Activated CD4-positive, alpha-beta T cell treated with anti-CD3 and anti-CD28 coated beads for 36 hours (primary cell): ENCODE measurements around the gene HES4. TPM values are rescaled to one million over a fixed set of nuclear protein-coding genes. Genes with fewer than 3 reads are reported as not detected.
"Not testable (repeated sequence)": the region's sequence is repeated elsewhere in the genome, so short reads cannot be mapped to it uniquely, and the experiment has no call there.

Experiments
- ATAC-seq: fragments of 200-7000 bp; cut with Tn5 transposase; one replicate; pipeline ENCODE4 v1.10.0; 2021; ENCODE audit warnings: mild to moderate bottlenecking, moderate library complexity
- CTCF ChIA-PET: fragments of 350-600 bp; sonication (Branson Sonifier 250); formaldehyde crosslinking; loops from one replicate; lab custom pipeline; 2021; ENCODE audit warnings: antibody characterized with exemption; lab: Charles Lee
- POLR2A ChIA-PET: fragments of 350-600 bp; sonication (Branson Sonifier 250); formaldehyde crosslinking; loops from one replicate; lab custom pipeline; 2021; ENCODE audit warnings: antibody characterized with exemption, inconsistent platforms; lab: Charles Lee
- DNase-seq: peaks from one replicate; pipeline ENCODE4 v3.0.0-alpha.2; 2020
- H3K27ac Mint-ChIP-seq: one replicate; pipeline ENCODE4 v1.8.0; 2021; ENCODE audit warnings: mixed read lengths
- H3K27me3 Mint-ChIP-seq: one replicate; pipeline ENCODE4 v1.8.0; 2021; ENCODE audit warnings: mixed read lengths
- H3K36me3 Mint-ChIP-seq: one replicate; pipeline ENCODE4 v1.8.0; 2021; ENCODE audit warnings: low read depth, mixed read lengths
- H3K4me1 Mint-ChIP-seq: one replicate; pipeline ENCODE4 v1.8.0; 2021; ENCODE audit warnings: mixed read lengths
- H3K4me3 Mint-ChIP-seq: one replicate; pipeline ENCODE4 v1.8.0; 2021; ENCODE audit warnings: mild to moderate bottlenecking, moderate library complexity, mixed read lengths
- H3K9me3 Mint-ChIP-seq: one replicate; pipeline ENCODE4 v1.8.0; 2021; ENCODE audit warnings: low read depth, mixed read lengths
- intact Hi-C, 2 experiments: fragments of 100-400 bp; cut with DNase I in 1 of 2; cut with micrococcal nuclease in 1 of 2; formaldehyde crosslinking; loops; one replicate each; pipeline versions ENCODE4 v1.14.2 to v1.15.1; 2022 to 2024; cut with DNase I, micrococcal nuclease
- total RNA-seq, 2 experiments: library from RNA; stranded (reverse); gene quantifications; one replicate each; pipeline ENCODE4 v1.2.3, GENCODE V29; 2021

Gene HES4
- total RNA-seq, 2 experiments from 2014 or later = 3.5 to 4.2 TPM

DNA sequence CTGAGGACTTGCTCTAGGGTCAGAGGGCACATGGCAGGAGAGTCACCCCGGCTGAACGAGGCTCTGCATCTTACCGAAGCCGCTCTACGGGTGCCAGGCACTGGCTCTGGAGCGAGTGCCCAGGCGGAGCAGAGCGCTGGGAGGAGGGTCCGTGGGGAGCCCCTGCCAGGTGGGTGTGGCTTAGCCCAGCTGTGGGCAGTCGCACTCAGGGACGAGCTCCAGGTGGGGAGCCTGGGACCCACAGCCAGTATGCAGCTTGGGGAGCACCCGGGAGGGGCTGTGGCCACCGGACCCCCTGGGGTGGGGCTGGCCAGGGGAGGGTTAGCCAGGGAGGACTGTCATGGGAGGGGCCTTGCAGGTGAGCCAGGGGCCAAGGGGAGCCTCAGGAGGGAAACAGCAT, 23.8 kb upstream of the HES4 start:
- Mint-ChIP-seq H3K4me1 (peaks cover 8% of the 10 kb centered on the region), H3K4me3 (no peak overlapping the region), H3K27me3 (peaks cover 11% of the 10 kb centered on the region), H3K27ac (no peak overlapping the region), H3K36me3 (no peaks in the 10 kb centered on the region), H3K9me3 (no peaks in the 10 kb centered on the region)
- ATAC-seq (no peak), DNase-seq (no peak)
- intact Hi-C loops = loop anchor here in 1 of 2 experiments (2.0 to 10.0 kb wide), 2 partner anchors 13 to 59 kb away; partner anchors contain the start of genes KLHL17 and PLEKHN1
- CTCF ChIA-PET = interaction anchor here (0.6 to 1.1 kb wide), 2 partner anchors 10 to 135 kb away, joined by 3 to 6 read pairs; no protein-coding TSS in a partner anchor
- POLR2A ChIA-PET = no interaction called here

DNA sequence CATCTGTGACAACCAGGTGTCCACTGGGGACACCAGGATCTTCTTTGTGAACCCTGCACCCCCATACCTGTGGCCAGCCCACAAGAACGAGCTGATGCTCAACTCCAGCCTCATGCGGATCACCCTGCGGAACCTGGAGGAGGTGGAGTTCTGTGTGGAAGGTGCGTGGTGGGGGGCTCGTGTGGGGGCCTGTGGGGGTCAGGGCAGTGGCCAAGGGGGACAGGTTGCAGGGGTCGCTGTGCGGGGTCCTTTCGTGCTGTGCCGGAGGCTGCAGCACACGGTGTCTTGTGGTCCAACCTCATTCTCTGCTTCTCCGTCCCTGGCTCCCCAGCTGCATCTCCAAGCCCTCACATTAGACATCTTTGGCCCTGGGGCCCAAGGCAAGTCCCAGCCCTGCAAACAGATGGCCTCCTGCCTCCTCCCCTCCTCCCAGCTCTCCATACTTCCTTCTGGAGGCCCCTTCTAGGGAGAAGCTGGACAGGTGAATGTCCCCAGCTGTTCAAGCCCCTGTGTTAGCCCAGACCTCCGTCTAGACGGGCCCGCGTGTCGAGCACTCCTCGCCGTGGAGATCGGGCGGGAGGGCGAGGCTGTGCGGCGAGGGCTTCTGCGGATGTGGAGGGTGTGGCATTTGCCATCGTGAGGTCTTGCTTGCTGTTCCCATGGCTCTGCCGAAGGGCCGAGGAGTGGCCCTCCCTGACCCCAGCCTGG, 22.6 kb upstream of the HES4 start:
- Mint-ChIP-seq H3K27ac (no peak overlapping the region), H3K9me3 (no peaks in the 10 kb centered on the region), H3K36me3 (no peaks in the 10 kb centered on the region), H3K4me1 (peaks cover 9% of the 10 kb centered on the region), H3K4me3 (no peak overlapping the region), H3K27me3 (peaks cover 11% of the 10 kb centered on the region)
- ATAC-seq (no peak), DNase-seq (no peak)
- ChIA-PET POLR2A (no interaction called here), CTCF (interaction anchor here (0.7 kb wide), 2 partner anchors 9 to 278 kb away, joined by 3 read pairs; no protein-coding TSS in a partner anchor)
- intact Hi-C loops = loop anchor here in 1 of 2 experiments (2.0 to 10.0 kb wide), 2 partner anchors 14 to 58 kb away; partner anchors contain the start of genes KLHL17 and PLEKHN1

DNA sequence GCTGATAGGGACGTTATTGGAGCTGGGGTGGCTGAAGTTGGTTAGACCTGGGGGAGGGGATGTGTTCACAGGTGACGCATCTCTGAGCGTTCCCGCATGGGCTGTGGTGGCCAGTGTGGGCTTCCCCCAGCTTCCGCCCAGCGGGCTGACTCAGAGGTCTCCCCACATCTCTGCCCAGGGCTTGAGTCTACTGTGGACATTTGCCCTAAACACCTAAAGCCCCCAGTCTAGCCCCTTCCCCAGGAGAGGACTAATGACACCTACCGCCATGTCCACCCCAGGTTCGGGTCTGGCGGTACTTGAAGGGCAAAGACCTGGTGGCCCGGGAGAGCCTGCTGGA, 22.0 kb upstream of the HES4 start:
- Mint-ChIP-seq H3K36me3 (no peaks in the 10 kb centered on the region), H3K9me3 (no peaks in the 10 kb centered on the region), H3K4me3 (no peak overlapping the region), H3K27me3 (peaks cover 9% of the 10 kb centered on the region), H3K27ac (no peak overlapping the region), H3K4me1 (peaks cover 13% of the 10 kb centered on the region)
- no peak for DNase-seq
- intact Hi-C loops = loop anchor here in 1 of 2 experiments (2.0 to 10.0 kb wide), 2 partner anchors 15 to 57 kb away; partner anchors contain the start of genes KLHL17 and PLEKHN1
- ATAC-seq = no peak
- ChIA-PET POLR2A (no interaction called here), CTCF (interaction anchor here (1.1 kb wide), 1 partner anchor 25 kb away, joined by 4 read pairs; no protein-coding TSS in a partner anchor)

DNA sequence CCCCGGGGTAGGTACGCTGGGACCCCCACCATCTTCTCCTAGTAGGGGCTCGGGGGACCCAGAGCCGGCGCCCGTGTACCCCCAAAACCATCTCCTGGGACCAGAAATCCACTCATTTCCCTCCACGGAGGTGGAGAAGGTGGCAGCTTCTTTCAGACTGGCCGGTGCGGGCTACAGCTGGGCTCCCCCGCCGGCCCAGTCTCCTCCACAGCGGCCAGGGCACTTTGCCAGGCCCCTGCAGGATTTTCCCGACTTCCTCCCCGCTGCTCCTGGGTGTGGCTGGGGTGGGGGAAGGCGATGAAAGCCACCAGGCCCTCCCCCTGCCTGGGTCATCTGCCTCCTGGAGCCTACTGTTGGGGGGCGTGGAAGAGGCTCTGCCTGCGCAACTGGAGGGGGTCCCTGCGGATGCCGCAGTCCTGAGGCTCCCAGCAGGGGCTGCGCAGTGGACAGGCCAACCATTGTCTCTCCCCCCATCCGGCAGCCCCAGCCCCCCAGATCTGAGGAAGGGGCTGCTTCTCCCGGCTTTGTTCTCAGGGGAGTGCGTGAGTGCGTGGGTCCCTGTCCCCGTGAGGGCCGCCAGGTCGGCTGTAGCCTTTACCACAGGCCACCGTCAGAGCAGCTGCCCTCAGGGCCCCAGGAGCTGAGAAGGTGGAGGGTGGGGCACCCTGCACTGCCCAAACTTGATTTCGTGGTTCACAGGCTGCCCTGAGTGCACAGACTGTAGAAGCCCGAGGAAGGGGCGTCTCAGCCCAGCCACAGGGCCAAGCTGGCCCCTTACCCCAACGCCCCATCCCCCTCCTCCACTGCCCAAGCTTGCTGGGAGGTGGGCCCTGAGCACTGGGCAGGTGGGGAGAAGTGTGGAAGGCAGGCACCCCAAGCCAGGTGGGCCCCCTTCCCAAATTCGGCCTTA, 21.4 kb upstream of the HES4 start:
- H3K4me3 Mint-ChIP-seq = peak overlapping the region; percentile 43
- no peaks in the 10 kb centered on the region for H3K9me3 Mint-ChIP-seq
- ATAC-seq = no peak
- ChIA-PET POLR2A (no interaction called here), CTCF (interaction anchor here (1.1 kb wide), 1 partner anchor 24 kb away, joined by 4 read pairs; no protein-coding TSS in a partner anchor)
- no peaks in the 10 kb centered on the region for H3K36me3 Mint-ChIP-seq
- DNase-seq = no peak
- intact Hi-C loops = loop anchor here in 1 of 2 experiments (10.0 kb wide), 1 partner anchor 56 kb away; the partner anchor contains the start of genes KLHL17 and PLEKHN1
- H3K4me1 Mint-ChIP-seq = peaks cover 13% of the 10 kb centered on the region
- H3K27ac Mint-ChIP-seq = no peak overlapping the region
- peaks cover 9% of the 10 kb centered on the region for H3K27me3 Mint-ChIP-seq

DNA sequence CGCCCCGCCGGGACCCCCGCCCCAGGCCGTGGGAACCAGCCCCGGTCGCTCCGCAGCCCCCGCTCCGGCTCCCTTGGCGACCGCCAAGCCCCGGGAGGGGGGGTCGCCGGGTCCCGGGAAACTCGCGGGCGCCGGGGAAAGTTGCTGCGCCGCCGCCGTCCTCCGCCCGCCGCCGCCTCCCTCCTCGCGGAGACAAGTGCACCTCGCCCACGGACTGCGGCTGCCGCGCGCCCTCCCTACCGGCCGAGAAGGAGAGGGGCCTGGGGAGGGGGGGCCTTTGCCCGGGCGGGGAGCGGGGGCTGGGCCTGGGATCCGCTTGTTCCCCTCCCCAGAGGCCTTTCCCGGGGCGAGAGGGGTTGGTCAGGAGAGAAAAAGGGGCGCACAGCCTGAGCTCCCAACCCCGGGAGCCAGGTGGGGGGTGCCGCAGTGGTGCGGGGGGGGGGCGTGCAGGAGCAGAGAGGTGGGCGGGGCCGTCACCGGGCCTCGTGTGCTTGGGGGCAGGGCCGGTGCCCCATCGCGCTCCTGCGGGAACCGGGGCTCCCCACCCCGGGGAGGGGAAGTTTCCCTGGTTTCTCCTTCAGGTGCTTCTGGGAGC, 20.6 kb upstream of the HES4 start:
- Mint-ChIP-seq H3K9me3 (no peaks in the 10 kb centered on the region), H3K27me3 (peaks cover 9% of the 10 kb centered on the region), H3K36me3 (no peaks in the 10 kb centered on the region), H3K4me1 (peaks cover 13% of the 10 kb centered on the region), H3K27ac (no peak overlapping the region), H3K4me3 (peak overlapping the region; percentile 43)
- intact Hi-C loops = loop anchor here in 1 of 2 experiments (10.0 kb wide), 1 partner anchor 56 kb away; the partner anchor contains the start of genes KLHL17 and PLEKHN1
- no peak for ATAC-seq
- peak; percentile 62 for DNase-seq
- POLR2A ChIA-PET = no interaction called here
- CTCF ChIA-PET = no interaction called here

DNA sequence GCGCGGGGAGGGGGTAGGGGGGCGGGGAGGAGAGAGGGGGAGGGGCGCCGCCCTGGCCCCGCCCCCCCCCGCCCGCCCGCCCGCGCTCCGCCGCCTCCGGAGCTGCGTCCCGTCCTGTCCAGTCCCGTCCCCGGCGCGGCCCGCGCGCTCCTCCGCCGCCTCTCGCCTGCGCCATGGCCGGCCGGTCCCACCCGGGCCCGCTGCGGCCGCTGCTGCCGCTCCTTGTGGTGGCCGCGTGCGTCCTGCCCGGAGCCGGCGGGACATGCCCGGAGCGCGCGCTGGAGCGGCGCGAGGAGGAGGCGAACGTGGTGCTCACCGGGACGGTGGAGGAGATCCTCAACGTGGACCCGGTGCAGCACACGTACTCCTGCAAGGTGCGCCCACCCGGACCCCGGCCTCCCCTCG, 20.1 kb upstream of the HES4 start, which contains the start of gene AGRN:
AGRN (plus strand) TSS at position 121 of the 405 bp plus-strand sequence; CDS start at position 174, 53 bp downstream.
- peaks cover 13% of the 10 kb centered on the region for H3K4me1 Mint-ChIP-seq
- DNase-seq (no peak), ATAC-seq (peak; percentile 27)
- H3K4me3 Mint-ChIP-seq = peak within 1 kb of the TSS; percentile 59
- no peak within 1 kb of the TSS for H3K27ac Mint-ChIP-seq
- no peaks in the 10 kb centered on the region for H3K9me3 Mint-ChIP-seq
- no peaks in the 10 kb centered on the region for H3K36me3 Mint-ChIP-seq
- H3K27me3 Mint-ChIP-seq = peaks cover 9% of the 10 kb centered on the region
- ChIA-PET POLR2A (no interaction called here), CTCF (interaction anchor here (1.1 to 1.3 kb wide), 2 partner anchors 13 to 27 kb away, joined by 3 to 5 read pairs; no protein-coding TSS in a partner anchor)
- intact Hi-C loops = loop anchor here (1.0 to 10.0 kb wide), 12 partner anchors 13 to 288 kb away; partner anchors contain the start of genes B3GALT6 (in 1 of the 2), C1orf159 (in 1 of the 2), HES4 (in 1 of the 2) and KLHL17 (in 1 of the 2)

DNA sequence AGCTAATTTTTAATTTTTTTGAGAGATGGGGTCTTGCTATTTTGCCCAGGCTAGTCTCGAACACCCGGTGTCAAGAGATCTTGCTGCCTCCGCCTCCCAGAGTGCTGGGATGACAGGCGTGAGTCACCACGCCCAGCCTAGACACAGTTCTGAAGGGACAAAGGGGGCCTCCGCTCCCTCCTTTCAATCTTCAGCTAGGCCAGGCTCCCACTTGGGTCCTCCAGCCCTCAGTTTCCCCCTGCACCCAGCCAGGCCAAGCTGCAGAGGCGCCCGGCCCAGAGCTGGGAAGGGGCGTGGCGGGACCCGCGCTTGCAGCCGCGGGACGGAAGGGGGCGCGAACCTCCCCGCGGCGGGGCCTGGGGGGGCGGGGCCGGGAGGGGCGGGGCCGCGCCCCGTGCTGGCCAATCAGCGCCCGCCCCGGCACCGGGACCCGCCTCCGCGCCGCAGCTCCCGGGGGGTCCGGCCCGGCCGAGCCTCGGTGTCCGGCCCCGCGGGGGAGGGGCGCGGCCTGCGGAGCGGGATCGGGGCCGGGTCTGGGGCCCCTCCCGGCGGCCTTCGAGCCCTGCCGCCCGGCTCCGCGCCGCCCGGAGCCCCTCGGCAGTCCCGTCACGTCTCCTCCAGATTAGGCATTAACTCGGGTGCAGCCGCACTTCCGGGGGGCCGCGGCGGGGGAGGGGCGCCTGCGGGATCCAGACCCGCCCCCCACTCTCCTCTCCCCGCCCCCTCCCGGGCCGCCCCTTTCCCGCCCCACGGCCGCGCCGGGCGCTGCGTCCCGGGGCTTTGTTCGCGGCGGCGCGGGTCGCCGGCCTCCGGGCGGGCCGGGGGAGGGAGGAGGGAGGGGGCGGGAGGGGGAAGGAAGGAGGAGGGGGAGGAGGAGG, 19.5 kb upstream of the HES4 start:
- peak; percentile 75 for ATAC-seq
- CTCF ChIA-PET = interaction anchor here (0.6 to 2.1 kb wide), 6 partner anchors 13 to 316 kb away, joined by 3 to 20 read pairs (median 4); no protein-coding TSS in a partner anchor
- intact Hi-C loops = loop anchor here (1.0 to 5.0 kb wide), 11 partner anchors 14 to 289 kb away; partner anchors contain the start of genes B3GALT6 (in 1 of the 2), C1orf159 (in 1 of the 2), HES4 (in 1 of the 2) and PERM1 (in 1 of the 2)
- Mint-ChIP-seq H3K27ac (no peak overlapping the region), H3K9me3 (no peaks in the 10 kb centered on the region), H3K27me3 (peaks cover 9% of the 10 kb centered on the region), H3K4me3 (peak overlapping the region; percentile 59), H3K36me3 (no peaks in the 10 kb centered on the region), H3K4me1 (peaks cover 15% of the 10 kb centered on the region)
- DNase-seq = peak; percentile 90
- POLR2A ChIA-PET = no interaction called here

DNA sequence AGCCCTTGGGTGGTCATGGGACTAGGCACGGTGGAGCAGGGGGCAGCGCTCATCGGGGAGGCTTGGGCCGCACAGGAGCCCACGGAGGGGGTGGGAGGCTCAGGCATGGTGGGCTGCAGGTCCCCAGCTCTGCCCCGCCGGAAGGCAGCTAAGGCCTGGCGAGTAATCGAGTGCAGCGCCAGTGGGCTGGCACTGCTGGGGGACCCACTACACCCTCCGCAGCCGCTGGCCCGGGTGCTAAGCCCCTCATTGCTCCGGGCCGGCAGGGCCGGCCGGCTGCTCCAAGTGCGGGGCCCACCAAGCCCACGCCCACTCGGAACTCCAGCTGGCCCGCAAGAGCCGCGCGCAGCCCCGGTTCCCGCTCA, 18.4 kb upstream of the HES4 start:
- H3K4me1 Mint-ChIP-seq = peaks cover 26% of the 10 kb centered on the region
- intact Hi-C loops = loop anchor here in 1 of 2 experiments (2.0 to 5.0 kb wide), 2 partner anchors 36 to 182 kb away; partner anchors contain the start of gene PERM1
- CTCF ChIA-PET = interaction anchor here (0.6 to 2.1 kb wide), 5 partner anchors 16 to 317 kb away, joined by 3 to 20 read pairs (median 5); no protein-coding TSS in a partner anchor
- H3K27me3 Mint-ChIP-seq, H3K36me3 Mint-ChIP-seq, H3K9me3 Mint-ChIP-seq, POLR2A ChIA-PET, DNase-seq, ATAC-seq, H3K4me3 Mint-ChIP-seq, H3K27ac Mint-ChIP-seq: not testable (repeated sequence)

DNA sequence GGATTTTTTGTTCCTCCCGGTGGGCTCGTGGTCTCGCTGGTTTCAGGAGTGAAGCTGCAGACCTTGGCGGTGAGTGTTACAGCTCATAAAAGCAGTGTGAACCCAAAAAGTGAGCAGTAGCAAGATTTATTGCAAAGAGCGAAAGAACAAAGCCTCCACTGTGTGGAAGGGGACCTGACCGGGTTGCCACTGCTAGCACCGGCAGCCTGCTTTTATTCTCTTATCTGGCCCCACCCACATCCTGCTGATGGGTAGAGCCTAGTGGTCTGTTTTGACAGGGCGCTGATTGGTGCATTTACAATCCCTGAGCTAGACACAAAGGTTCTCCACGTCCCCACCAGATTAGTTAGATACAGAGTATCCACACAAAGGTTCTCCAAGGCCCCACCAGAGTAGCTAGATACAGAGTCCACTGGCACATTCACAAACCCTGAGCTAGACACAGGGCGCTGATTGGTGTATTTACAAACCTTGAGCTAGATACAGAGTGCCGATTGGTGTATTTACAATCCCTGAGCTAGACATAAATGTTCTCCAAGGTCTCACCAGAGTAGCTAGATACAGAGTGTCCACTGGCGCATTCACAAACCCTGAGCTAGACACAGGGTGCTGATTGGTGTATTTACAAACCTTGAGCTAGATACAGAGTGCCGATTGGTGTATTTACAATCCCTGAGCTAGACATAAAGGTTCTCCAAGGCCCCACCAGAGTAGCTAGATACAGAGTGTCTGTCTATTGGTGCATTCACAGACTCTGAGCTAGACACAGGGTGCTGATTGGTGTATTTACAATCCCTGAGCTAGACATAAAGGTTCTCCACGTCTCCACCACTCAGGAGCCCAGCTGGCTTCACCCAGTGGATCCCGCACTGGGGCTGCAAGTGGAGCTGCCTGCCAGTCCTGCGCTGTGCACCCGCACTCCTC, 17.8 kb upstream of the HES4 start:
- not testable (repeated sequence) for H3K27me3 Mint-ChIP-seq, H3K9me3 Mint-ChIP-seq, H3K27ac Mint-ChIP-seq, H3K36me3 Mint-ChIP-seq, DNase-seq, H3K4me3 Mint-ChIP-seq, ATAC-seq
- peaks cover 32% of the 10 kb centered on the region for H3K4me1 Mint-ChIP-seq
- intact Hi-C loops = loop anchor here in 1 of 2 experiments (2.0 to 5.0 kb wide), 2 partner anchors 35 to 183 kb away; partner anchors contain the start of gene PERM1
- POLR2A ChIA-PET = interaction anchor here (0.8 kb wide), 1 partner anchor 16 kb away, joined by 3 read pairs; no protein-coding TSS in a partner anchor
- CTCF ChIA-PET = interaction anchor here (1.5 to 2.1 kb wide), 2 partner anchors 15 to 77 kb away, joined by 5 to 20 read pairs; no protein-coding TSS in a partner anchor
